Stomach (tissue), 9 donors: ENCODE data around the gene TOX3. TPM values are rescaled to one million over a fixed set of nuclear protein-coding genes. Genes with fewer than 3 reads are reported as not detected.

Source experiments
- DNase-seq, 2 donors: peaks; one replicate each; pipeline versions ENCODE4 v3.0.0 to v3.0.0-alpha.2; 2013 to 2019
- H3K27ac ChIP-seq, 5 donors: fragments of 200-600 bp in 4 of 5; sonication (generic) in 4 of 5; one replicate each; pipeline ENCODE4 v1.5.1; 2013 to 2019; ENCODE audit warnings: mild to moderate bottlenecking in 1 of 5, moderate library complexity in 1 of 5
- H3K27me3 ChIP-seq, 3 donors: fragments of 200-600 bp; sonication (generic); one replicate each; pipeline ENCODE4 v1.5.1; 2017 to 2019; ENCODE audit warnings: mixed run types in 1 of 3
- H3K36me3 ChIP-seq, 4 donors: fragments of 200-600 bp; sonication (generic); 1 replicate in 3 of 4; 2 replicates in 1 of 4; pipeline ENCODE4 v1.5.1; 2016 to 2019
- H3K4me1 ChIP-seq, 4 donors: fragments of 200-600 bp; sonication (generic); one replicate each; pipeline ENCODE4 v1.5.1; 2016 to 2019
- H3K4me3 ChIP-seq, 4 donors: fragments of 200-600 bp; sonication (generic) in 3 of 4; one replicate each; pipeline ENCODE4 v1.5.1; 2016 to 2019; ENCODE audit warnings: mild to moderate bottlenecking in 1 of 4
- H3K9me3 ChIP-seq, 4 donors: fragments of 200-600 bp; sonication (generic); one replicate each; pipeline ENCODE4 v1.5.1; 2016 to 2019
- EP300 ChIP-seq: sonication (generic); formaldehyde crosslinking; IDR thresholded peaks from one replicate; pipeline ENCODE4 v1.6.1; 2017; ENCODE audit warnings: antibody characterized with exemption
- POLR2A ChIP-seq, 4 donors: fragments of 450-650 bp; IDR thresholded peaks; one replicate each; pipeline ENCODE4 v1.6.1; 2016; ENCODE audit warnings: antibody characterized with exemption in 4 of 4, control low read depth in 2 of 4, mild to moderate bottlenecking in 1 of 4, moderate library complexity in 1 of 4
- POLR2AphosphoS5 ChIP-seq, 3 donors: sonication (generic); formaldehyde crosslinking; IDR thresholded peaks; one replicate each; pipeline ENCODE4 v1.6.1; 2016; ENCODE audit warnings: antibody characterized with exemption in 3 of 3
- WGBS, 5 donors: extraction: QIAGEN DNeasy Blood & Tissue Kit in 3 of 5; methylation state at CpG; one replicate each; pipeline versions ENCODE4 v1.1.5 to v1.1.7; 2013 to 2018; 5-methylcytosine and 5-hydroxymethylcytosine counted together
- intact Hi-C: fragments of 100-400 bp; cut with DNase I; formaldehyde crosslinking; loops from one replicate; pipeline ENCODE4 v1.15.1; 2023; ENCODE audit warnings: low total_unique reads
- polyA plus RNA-seq, 3 donors: library from polyadenylated mRNA; stranded (reverse); fragments of 200-250 nt; gene quantifications; one replicate each; pipeline ENCODE4 v1.2.3, GENCODE V29; 2013
- total RNA-seq, 5 donors: library from RNA; depleted of rRNA; stranded (reverse); fragments of >200 nt; gene quantifications; one replicate each; pipeline versions ENCODE4 v1.1.0 to v1.2.3, GENCODE V29; 2014 to 2016
- TF ChIP-seq, protein P1 (sequence below), 7 experiments: fragments of 450-650 bp in 4 of 7; fragments of 200-600 bp in 3 of 7; sonication (generic) in 3 of 7; IDR thresholded peaks; one replicate each; pipeline ENCODE4 v1.5.1; 2016 to 2019; ENCODE audit warnings: antibody characterized with exemption in 7 of 7, control low read depth in 2 of 7, mild to moderate bottlenecking in 1 of 7
- donor health status: healthy with polysubstance abuse.
- donor health status: Bipolar disorder and iron deficiency.
- donor health status: healthy.

TOX3 gene
- total and polyA plus RNA-seq, 8 donors: 6.4 to 169 (median 11.1) TPM

- Histone ChIP-seq H3K36me3 (no peaks in the 10 kb centered on the region), H3K4me3 (no peak overlapping the region), H3K27me3 (no peaks in the 10 kb centered on the region), H3K4me1 (peaks cover 12 to 47% (median 37%) of the 10 kb centered on the region in 4 donors), H3K9me3 (no peaks in the 10 kb centered on the region), H3K27ac (peak overlapping the region in 3 of 5 donors; percentile 3 to 23 (median 5))
- intact Hi-C loops: no loop called here
- DNase-seq: no peak
- WGBS, 5 donors: 35 to 52% (median 46%) methylated on average over 4 of the region's 4 CpGs
- TF ChIP-seq POLR2AphosphoS5 (IDR thresholded peaks at IDR 0.05): no peak
Measured at GRCh38 chr16:52501746-52502145, 45.2 kb downstream of the TOX3 start.

DNA sequence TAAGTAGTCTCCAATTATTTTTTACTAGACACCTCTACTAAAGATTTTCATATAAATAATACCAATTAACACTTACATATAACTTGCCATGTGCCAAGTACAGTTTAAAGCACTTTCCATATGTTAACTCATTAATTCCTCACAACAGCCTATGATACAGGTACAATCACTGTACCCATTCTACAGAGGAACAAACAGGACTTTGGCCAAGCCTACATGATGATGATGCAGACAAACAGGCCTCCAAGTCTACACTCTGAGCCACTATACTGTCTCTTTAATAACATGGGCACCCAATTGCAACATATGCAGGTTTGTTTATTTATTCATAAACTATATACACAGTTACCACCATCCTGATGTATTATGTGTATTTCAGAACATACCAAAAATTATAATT lies 46.0 kb downstream of the TOX3 start:
- TF ChIP-seq POLR2AphosphoS5 (IDR thresholded peaks at IDR 0.05): no peak
- no peak for TF ChIP-seq POLR2A (IDR thresholded peaks at IDR 0.05)
- TF ChIP-seq EP300: no peak
- TF ChIP-seq, protein P1, sequence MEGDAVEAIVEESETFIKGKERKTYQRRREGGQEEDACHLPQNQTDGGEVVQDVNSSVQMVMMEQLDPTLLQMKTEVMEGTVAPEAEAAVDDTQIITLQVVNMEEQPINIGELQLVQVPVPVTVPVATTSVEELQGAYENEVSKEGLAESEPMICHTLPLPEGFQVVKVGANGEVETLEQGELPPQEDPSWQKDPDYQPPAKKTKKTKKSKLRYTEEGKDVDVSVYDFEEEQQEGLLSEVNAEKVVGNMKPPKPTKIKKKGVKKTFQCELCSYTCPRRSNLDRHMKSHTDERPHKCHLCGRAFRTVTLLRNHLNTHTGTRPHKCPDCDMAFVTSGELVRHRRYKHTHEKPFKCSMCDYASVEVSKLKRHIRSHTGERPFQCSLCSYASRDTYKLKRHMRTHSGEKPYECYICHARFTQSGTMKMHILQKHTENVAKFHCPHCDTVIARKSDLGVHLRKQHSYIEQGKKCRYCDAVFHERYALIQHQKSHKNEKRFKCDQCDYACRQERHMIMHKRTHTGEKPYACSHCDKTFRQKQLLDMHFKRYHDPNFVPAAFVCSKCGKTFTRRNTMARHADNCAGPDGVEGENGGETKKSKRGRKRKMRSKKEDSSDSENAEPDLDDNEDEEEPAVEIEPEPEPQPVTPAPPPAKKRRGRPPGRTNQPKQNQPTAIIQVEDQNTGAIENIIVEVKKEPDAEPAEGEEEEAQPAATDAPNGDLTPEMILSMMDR (IDR thresholded peaks at IDR 0.05): no peak
- Histone ChIP-seq H3K4me1 (peaks cover 13 to 55% (median 41%) of the 10 kb centered on the region in 4 donors), H3K36me3 (no peaks in the 10 kb centered on the region), H3K4me3 (no peak overlapping the region), H3K9me3 (no peaks in the 10 kb centered on the region), H3K27me3 (no peaks in the 10 kb centered on the region), H3K27ac (no peak overlapping the region)
- DNase-seq: no peak
- intact Hi-C loops: no loop called here

DNA sequence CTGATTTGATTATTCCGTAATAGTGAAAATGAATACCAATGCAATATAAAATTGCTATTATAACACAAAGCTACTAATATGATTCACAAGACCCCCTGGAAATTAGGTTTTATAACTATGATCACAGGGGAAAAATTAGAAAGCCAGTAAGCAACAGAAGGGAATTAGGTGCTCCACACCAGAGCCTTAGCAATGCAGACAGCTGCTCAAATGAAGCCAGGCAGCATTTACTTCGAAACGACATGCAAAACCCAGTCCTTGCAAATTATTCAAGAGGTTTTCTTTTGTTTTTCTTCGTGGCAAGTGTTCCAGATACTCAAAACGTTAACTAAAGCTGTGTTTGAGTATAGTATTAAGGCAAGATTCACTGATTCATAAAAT lies 47.9 kb downstream of the TOX3 start:
- no peaks in the 10 kb centered on the region for H3K27me3 ChIP-seq
- no peak overlapping the region for H3K4me3 ChIP-seq
- H3K4me1 ChIP-seq: peaks cover 19 to 72% (median 54%) of the 10 kb centered on the region in 4 donors
- DNase-seq: no peak
- WGBS, 5 donors: 29 to 43% (median 33%) methylated on average over 5 of the region's 5 CpGs
- TF ChIP-seq POLR2AphosphoS5 (IDR thresholded peaks at IDR 0.05) (no peak), EP300 (no peak), POLR2A (IDR thresholded peaks at IDR 0.05) (no peak)
- TF ChIP-seq, protein P1 (IDR thresholded peaks at IDR 0.05): no peak
- intact Hi-C loops: no loop called here
- H3K27ac ChIP-seq: peak overlapping the region in 3 of 5 donors; percentile 3 to 61 (median 52)
- no peaks in the 10 kb centered on the region for H3K36me3 ChIP-seq
- no peaks in the 10 kb centered on the region for H3K9me3 ChIP-seq

DNA sequence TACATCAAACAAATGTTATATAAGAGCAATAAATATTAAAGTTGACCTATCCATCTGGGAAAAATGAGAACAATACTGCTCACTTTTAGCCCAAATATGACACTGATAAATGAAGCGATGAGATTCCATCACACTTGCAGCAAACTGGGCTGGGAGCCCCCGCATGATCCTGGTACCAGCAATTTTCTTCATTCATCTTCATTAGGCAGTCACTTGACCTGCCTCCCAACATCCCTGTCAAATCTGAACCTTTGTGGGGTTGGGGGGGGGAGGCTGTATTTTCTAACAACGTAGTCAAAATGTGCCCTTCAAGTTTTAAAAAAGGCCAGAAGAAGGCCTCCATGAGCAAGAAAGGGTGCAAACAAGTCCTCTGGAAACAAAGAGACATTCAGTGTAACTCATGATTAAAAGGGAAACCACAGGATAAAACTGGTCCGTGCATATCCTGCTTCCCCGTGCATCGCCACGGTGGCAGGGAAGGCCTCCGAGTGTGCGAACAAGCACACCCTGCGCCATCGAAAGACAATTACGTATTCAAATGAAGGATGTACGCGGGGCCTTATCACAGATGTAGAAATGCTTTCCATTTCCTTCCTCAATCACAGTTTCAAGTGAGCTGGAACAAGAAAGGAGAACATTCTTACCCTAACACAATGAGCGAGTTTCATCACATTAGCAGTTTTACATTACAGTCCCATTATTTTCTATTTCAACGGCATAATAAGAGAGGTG lies 48.4 kb downstream of the TOX3 start:
- TF ChIP-seq POLR2AphosphoS5 (IDR thresholded peaks at IDR 0.05) (peak in 1 of 3 donors; percentile 3), POLR2A (IDR thresholded peaks at IDR 0.05) (no peak), EP300 (no peak)
- Histone ChIP-seq H3K4me1 (peaks cover 19 to 77% (median 57%) of the 10 kb centered on the region in 4 donors), H3K36me3 (no peaks in the 10 kb centered on the region), H3K27ac (peak overlapping the region in 3 of 5 donors; percentile 3 to 54 (median 52)), H3K9me3 (no peaks in the 10 kb centered on the region), H3K4me3 (no peak overlapping the region), H3K27me3 (no peaks in the 10 kb centered on the region)
- DNase-seq: peak in 1 of 2 donors; percentile 49
- intact Hi-C loops: no loop called here
- WGBS, 5 donors: 32 to 42% (median 39%) methylated on average over 16 of the region's 16 CpGs

DNA sequence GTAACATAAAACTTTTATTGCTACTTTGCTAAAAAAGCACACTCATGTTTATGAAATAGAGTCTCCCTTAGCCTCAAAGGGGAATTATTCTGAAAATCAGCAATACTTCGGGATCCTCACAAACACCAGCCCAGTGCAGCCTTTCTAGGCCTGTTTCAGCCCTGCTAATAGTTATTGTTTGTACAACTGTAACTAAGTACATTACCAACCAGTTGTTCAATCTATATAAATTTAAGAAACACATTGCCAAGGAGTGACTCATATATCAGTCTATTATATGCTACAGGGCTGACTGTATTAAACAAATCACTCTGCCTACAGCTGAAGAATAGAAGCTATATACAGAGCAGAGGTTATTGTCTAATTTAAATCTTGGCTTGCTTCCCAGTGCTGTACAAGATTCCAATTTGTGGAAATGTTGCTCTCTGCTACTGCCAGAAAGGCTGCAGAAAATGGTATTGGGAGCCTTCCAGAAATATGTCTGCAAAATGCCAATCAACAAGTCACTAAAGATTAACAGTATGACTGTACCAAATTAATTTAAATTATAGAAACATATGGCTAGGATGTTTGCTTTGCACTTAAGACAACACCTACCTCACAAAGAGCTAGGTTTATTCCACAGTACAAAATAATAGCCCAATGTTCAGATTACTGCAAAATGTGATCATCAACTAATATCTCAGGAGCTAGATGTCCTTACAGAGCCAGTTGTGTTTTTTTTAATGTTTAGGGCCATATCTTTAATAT lies 49.7 kb downstream of the TOX3 start:
- Histone ChIP-seq H3K9me3 (no peaks in the 10 kb centered on the region), H3K27ac (peak overlapping the region in 4 of 5 donors; percentile 23 to 69 (median 28)), H3K4me1 (peaks cover 19 to 78% (median 55%) of the 10 kb centered on the region in 4 donors), H3K4me3 (no peak overlapping the region), H3K36me3 (no peaks in the 10 kb centered on the region), H3K27me3 (no peaks in the 10 kb centered on the region)
- TF ChIP-seq POLR2AphosphoS5 (IDR thresholded peaks at IDR 0.05) (peak in 1 of 3 donors; percentile 6), EP300 (no peak), POLR2A (IDR thresholded peaks at IDR 0.05) (no peak)
- TF ChIP-seq, protein P1 (IDR thresholded peaks at IDR 0.05): no peak
- 18 to 41% (median 34%) methylated on average over 1 of the region's 1 CpG for WGBS, 5 donors
- peak in 1 of 2 donors; percentile 84 for DNase-seq
- intact Hi-C loops: no loop called here
